IMR-90 (cell line): ENCODE results near the gene DENR. TPM values are rescaled to one million over a fixed set of nuclear protein-coding genes. Genes with fewer than 3 reads are reported as not detected.

ENCODE experiments used
- ATAC-seq: fragments of 200-7000 bp; cut with Tn5 transposase; 2 replicates; pipeline ENCODE4 v1.9.1; 2020; ENCODE audit warnings: low read depth, mild to moderate bottlenecking, moderate library complexity
- BruUV-seq: library from RNA; stranded (reverse); fragments of 400-500 nt; replicated peaks from 2 replicates; lab custom pipeline; 2021; lab: Mats Ljungman, UMichigan
- CTCF ChIA-PET: fragments of 300-600 bp; formaldehyde crosslinking; extraction: SDS; loops from one replicate; lab custom pipeline; 2021; ENCODE audit warnings: antibody characterized with exemption; lab: Yijun Ruan, JAX
- POLR2A ChIA-PET: fragments of 300-600 bp; sonication (Branson Sonifier 250); formaldehyde crosslinking; loops from one replicate; lab custom pipeline; 2022; ENCODE audit warnings: antibody characterized with exemption; ENCODE audit not compliant: unreplicated experiment; lab: Charles Lee
- DNase-seq: peaks from one replicate; pipeline ENCODE4 v3.0.0; 2013
- H2AFZ ChIP-seq: replicated peaks from 2 replicates; pipeline ENCODE3; 2013; ENCODE audit warnings: low read length, mild to moderate bottlenecking; ENCODE audit not compliant: poor library complexity
- H2AK5ac ChIP-seq: 2 replicates; pipeline ENCODE4 v1.6.1; 2013; ENCODE audit warnings: low read depth, low read length, inconsistent platforms
- H2AK9ac ChIP-seq: replicated peaks from 2 replicates; pipeline ENCODE3; 2013; ENCODE audit warnings: mild to moderate bottlenecking, low read depth, low read length, moderate library complexity; ENCODE audit not compliant: poor library complexity
- H2BK120ac ChIP-seq: 2 replicates; pipeline ENCODE4 v1.6.1; 2013; ENCODE audit warnings: low read depth, low read length, inconsistent platforms
- H2BK15ac ChIP-seq: 3 replicates; pipeline ENCODE4 v1.6.1; 2013; ENCODE audit warnings: low read depth, low read length, inconsistent platforms
- H2BK20ac ChIP-seq: 2 replicates; pipeline ENCODE4 v1.6.1; 2013; ENCODE audit warnings: low read depth, mild to moderate bottlenecking, inconsistent platforms, low read length, moderate library complexity
- H2BK5ac ChIP-seq: 2 replicates; pipeline ENCODE4 v1.6.1; 2013; ENCODE audit warnings: mild to moderate bottlenecking, low read depth, low read length, inconsistent platforms; ENCODE audit not compliant: poor library complexity, severe bottlenecking
- H3K14ac ChIP-seq: replicated peaks from 2 replicates; pipeline ENCODE4 v1.6.1; 2013; ENCODE audit warnings: low read depth, low read length, inconsistent platforms
- H3K18ac ChIP-seq: 2 replicates; pipeline ENCODE4 v1.6.1; 2013; ENCODE audit warnings: low read depth, low read length, control low read depth
- H3K23ac ChIP-seq: 2 replicates; pipeline ENCODE4 v1.6.1; 2013; ENCODE audit warnings: low read depth, low read length, inconsistent platforms
- H3K27ac ChIP-seq: 2 replicates; pipeline ENCODE4 v1.5.1; 2013; ENCODE audit warnings: mild to moderate bottlenecking, control low read depth, low read length; ENCODE audit not compliant: insufficient read depth
- H3K27me3 ChIP-seq: 2 replicates; pipeline ENCODE4 v1.6.1; 2013; ENCODE audit warnings: low read length; ENCODE audit not compliant: control insufficient read depth, insufficient read depth
- H3K36me3 ChIP-seq: 2 replicates; pipeline ENCODE4 v1.6.1; 2013; ENCODE audit warnings: low read length, mixed read lengths; ENCODE audit not compliant: control insufficient read depth, insufficient read depth
- H3K4ac ChIP-seq: 2 replicates; pipeline ENCODE4 v1.6.1; 2013; ENCODE audit warnings: low read depth, low read length, inconsistent platforms
- H3K4me1 ChIP-seq: 2 replicates; pipeline ENCODE4 v1.6.1; 2013; ENCODE audit warnings: low read length, mixed read lengths; ENCODE audit not compliant: control insufficient read depth, insufficient read depth
- H3K4me2 ChIP-seq: 2 replicates; pipeline ENCODE4 v1.6.1; 2013; ENCODE audit warnings: low read depth, mild to moderate bottlenecking, control low read depth, low read length, moderate library complexity
- H3K4me3 ChIP-seq: 2 replicates; pipeline ENCODE4 v1.5.1; 2013; ENCODE audit warnings: low read depth, mild to moderate bottlenecking, control low read depth, low read length, moderate library complexity; ENCODE audit not compliant: insufficient read depth
- H3K56ac ChIP-seq: 2 replicates; pipeline ENCODE4 v1.6.1; 2013; ENCODE audit warnings: low read length, inconsistent platforms; ENCODE audit not compliant: insufficient read depth; ENCODE audit errors: extremely low read depth
- H3K79me1 ChIP-seq, 2 experiments: 2 replicates each; pipeline ENCODE4 v1.6.1; 2013; ENCODE audit warnings: low read length in 2 of 2, inconsistent platforms in 1 of 2, low read depth in 1 of 2
- H3K9ac ChIP-seq: 2 replicates; pipeline ENCODE4 v1.6.1; 2013; ENCODE audit warnings: low read depth, low read length, control low read depth
- H3K9me1 ChIP-seq: 2 replicates; pipeline ENCODE4 v1.6.1; 2013; ENCODE audit warnings: low read length, inconsistent platforms; ENCODE audit not compliant: insufficient read depth
- H3K9me3 ChIP-seq: 2 replicates; pipeline ENCODE4 v1.6.1; 2013; ENCODE audit warnings: low read length; ENCODE audit not compliant: control insufficient read depth, insufficient read depth
- H4K20me1 ChIP-seq: 2 replicates; pipeline ENCODE4 v1.6.1; 2013; ENCODE audit warnings: low read length, inconsistent platforms; ENCODE audit not compliant: insufficient read depth
- H4K5ac ChIP-seq: 2 replicates; pipeline ENCODE4 v1.6.1; 2013; ENCODE audit warnings: mild to moderate bottlenecking, low read depth, low read length, control low read depth
- H4K8ac ChIP-seq, 2 experiments: 2 replicates each; pipeline ENCODE4 v1.6.1; 2013; ENCODE audit warnings: low read depth in 2 of 2, low read length in 2 of 2, control low read depth in 1 of 2, inconsistent platforms in 1 of 2
- H4K91ac ChIP-seq: 2 replicates; pipeline ENCODE4 v1.6.1; 2013; ENCODE audit warnings: low read depth, low read length, inconsistent platforms; ENCODE audit not compliant: insufficient read depth
- BHLHE40 ChIP-seq: fragments of 150-350 bp; IDR thresholded peaks from 2 replicates; pipeline ENCODE4 v1.6.1; 2016; ENCODE audit warnings: mild to moderate bottlenecking, low read depth, low read length
- CEBPB ChIP-seq: IDR thresholded peaks from 2 replicates; pipeline ENCODE4 v1.6.1; 2012; ENCODE audit warnings: low read depth, low read length, improper control_type of control experiment
- CHD1 ChIP-seq: IDR thresholded peaks from 2 replicates; pipeline ENCODE4 v1.6.1; 2012; ENCODE audit warnings: low read depth, low read length, improper control_type of control experiment
- CTCF ChIP-seq: conservative IDR thresholded peaks from 2 replicates; pipeline ENCODE4 v1.5.1; 2012; ENCODE audit warnings: mild to moderate bottlenecking, low read depth, low read length, improper control_type of control experiment
- FOS ChIP-seq: fragments of 150-350 bp; IDR thresholded peaks from 2 replicates; pipeline ENCODE4 v1.6.1; 2016; ENCODE audit warnings: low read depth, low read length
- MAFK ChIP-seq: IDR thresholded peaks from 2 replicates; pipeline ENCODE4 v1.6.1; 2012; ENCODE audit warnings: low read depth, low read length, improper control_type of control experiment
- MAZ ChIP-seq: IDR thresholded peaks from 2 replicates; pipeline ENCODE4 v1.6.1; 2012; ENCODE audit warnings: low read depth, mild to moderate bottlenecking, low read length, improper control_type of control experiment, moderate library complexity, borderline replicate concordance
- MXI1 ChIP-seq: IDR thresholded peaks from 2 replicates; pipeline ENCODE4 v1.6.1; 2012; ENCODE audit warnings: low read depth, mild to moderate bottlenecking, low read length, moderate library complexity, borderline replicate concordance
- NFE2L2 ChIP-seq: fragments of 150-350 bp; IDR thresholded peaks from 2 replicates; pipeline ENCODE4 v1.6.1; 2016; ENCODE audit warnings: low read depth, mild to moderate bottlenecking, low read length
- POLR2A ChIP-seq: IDR thresholded peaks from 2 replicates; pipeline ENCODE4 v1.6.1; 2012; ENCODE audit warnings: mild to moderate bottlenecking, low read depth, low read length
- RAD21 ChIP-seq: IDR thresholded peaks from 2 replicates; pipeline ENCODE4 v1.6.1; 2012; ENCODE audit warnings: low read length, improper control_type of control experiment
- RCOR1 ChIP-seq: IDR thresholded peaks from 2 replicates; pipeline ENCODE4 v1.6.1; 2012; ENCODE audit warnings: mild to moderate bottlenecking, low read length, improper control_type of control experiment; ENCODE audit not compliant: insufficient replicate concordance
- RFX5 ChIP-seq: IDR thresholded peaks from 2 replicates; pipeline ENCODE4 v1.8.0; 2012; ENCODE audit warnings: low read depth, mild to moderate bottlenecking, low read length, moderate library complexity
- SMC3 ChIP-seq: fragments of 150-350 bp; IDR thresholded peaks from 2 replicates; pipeline ENCODE4 v1.6.1; 2016; ENCODE audit warnings: low read depth, mild to moderate bottlenecking, antibody characterized with exemption, low read length, moderate library complexity
- USF2 ChIP-seq: fragments of 150-350 bp; IDR thresholded peaks from 2 replicates; pipeline ENCODE4 v1.6.1; 2017; ENCODE audit warnings: mild to moderate bottlenecking, antibody characterized with exemption, low read length, low read depth
- WGBS, 2 experiments: methylation state at CpG; one replicate each; pipeline versions ENCODE4 v1.1.5 to v1.1.7; 2013; ENCODE audit warnings: missing lambda C conversion rate in 2 of 2; ENCODE audit not compliant: insufficient read length in 1 of 2; ENCODE audit errors: extremely low coverage in 2 of 2; 5-methylcytosine and 5-hydroxymethylcytosine counted together
- dilution Hi-C: fragments of 300-500 bp; cut with HindIII; formaldehyde crosslinking; loops from one replicate; pipeline ENCODE4 v1.14.3; 2018; ENCODE audit warnings: low sequenced_read_pairs; ENCODE audit not compliant: unreplicated experiment
- in situ Hi-C: fragments of 300-500 bp; cut with MboI; formaldehyde crosslinking; loops from 3 replicates; pipeline ENCODE4 v1.14.3; 2019; ENCODE audit warnings: low sequenced_read_pairs, inconsistent platforms, mixed read lengths
- intact Hi-C: fragments of 100-400 bp; cut with micrococcal nuclease; formaldehyde crosslinking; loops from 2 replicates; pipeline ENCODE4 v1.10.0; 2022
- polyA plus RNA-seq, 3 experiments: library from polyadenylated mRNA; depleted of rRNA; stranded (reverse); fragments of >200 nt; gene quantifications; 2 replicates each; pipeline ENCODE4 v1.2.3, GENCODE V29; 2012; ENCODE audit warnings: low replicate concordance in 1 of 3
- total RNA-seq: library from RNA; depleted of rRNA; stranded (reverse); fragments of >200 nt; gene quantifications from 2 replicates; pipeline ENCODE4 v1.2.3, GENCODE V29; 2012
- TF ChIP-seq, protein P1 (sequence below): fragments of 150-350 bp; IDR thresholded peaks from 2 replicates; pipeline ENCODE4 v1.6.1; 2016; ENCODE audit warnings: low read depth, mild to moderate bottlenecking, low read length, moderate library complexity, borderline replicate concordance

Gene DENR
- total and polyA plus RNA-seq, 2 of the 4 experiments (the other 2 are of a cell fraction): 8.2 to 24.5 TPM

DNA sequence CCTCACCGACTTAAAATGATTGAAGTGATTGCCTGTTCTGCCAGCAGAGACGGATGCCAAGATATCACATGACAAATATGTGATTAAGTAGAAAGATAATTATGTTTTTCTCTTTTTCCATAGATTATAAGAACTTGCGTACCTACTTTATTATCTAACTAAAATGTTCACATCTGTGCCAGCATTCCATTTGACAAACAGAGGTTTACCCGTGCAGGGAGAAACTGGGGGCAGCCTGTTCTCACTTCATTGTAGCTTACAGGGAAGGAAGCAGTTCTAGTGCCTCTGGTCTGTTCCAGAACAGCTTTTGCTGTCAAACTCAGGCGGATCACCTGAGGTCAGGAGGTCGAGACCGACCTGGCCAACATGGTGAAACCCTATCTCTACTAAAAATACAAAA is 51.3 kb downstream of the DENR start:
- H2BK15ac ChIP-seq: no peak overlapping the region
- intact Hi-C loops: no loop called here
- dilution Hi-C loops: no loop called here
- no peak overlapping the region for H2BK20ac ChIP-seq
- BruUV-seq: no TSS peak
- H2AK5ac ChIP-seq: no peak overlapping the region
- H4K8ac ChIP-seq: no peak overlapping the region
- H3K9me1 ChIP-seq: no peaks in the 10 kb centered on the region
- no peak overlapping the region for H3K56ac ChIP-seq
- H3K9ac ChIP-seq: no peak overlapping the region
- ATAC-seq (no peak), DNase-seq (no peak)
- no peak overlapping the region for H3K14ac ChIP-seq
- H2AFZ ChIP-seq: no peak overlapping the region
- no peak overlapping the region for H2BK120ac ChIP-seq
- H2BK5ac ChIP-seq: no peak overlapping the region
- 0 out of 2 replicates have a peak, but pooled peaks cover 2% of the 10 kb centered on the region for H3K9me3 ChIP-seq
- H3K18ac ChIP-seq: no peak overlapping the region
- H4K5ac ChIP-seq: no peak overlapping the region
- H3K23ac ChIP-seq: no peak overlapping the region
- no peak overlapping the region for H3K4me3 ChIP-seq
- no peak overlapping the region for H2AK9ac ChIP-seq
- no peaks in the 10 kb centered on the region for H4K20me1 ChIP-seq
- H3K4ac ChIP-seq: no peak overlapping the region
- H3K79me1 ChIP-seq: no peaks in the 10 kb centered on the region
- no peaks in the 10 kb centered on the region for H3K27me3 ChIP-seq
- no peak overlapping the region for H3K4me2 ChIP-seq
- H3K4me1 ChIP-seq: no peaks in the 10 kb centered on the region
- H3K27ac ChIP-seq: no peak overlapping the region
- ChIA-PET CTCF (interaction anchor here (0.6 to 1.9 kb wide), 2 partner anchors 10 to 55 kb away, joined by 3 to 10 read pairs; no protein-coding TSS in a partner anchor), POLR2A (no interaction called here)
- no CpG with 5 or more reads among the region's 7 CpGs for WGBS, 2 experiments
- TF ChIP-seq CHD1 (no peak), RFX5 (no peak), CTCF (no peak), POLR2A (no peak), MAFK (no peak), CEBPB (no peak), SMC3 (no peak), FOS (no peak), NFE2L2 (no peak), RCOR1 (no peak), USF2 (no peak), MXI1 (no peak), MAZ (no peak), BHLHE40 (no peak), RAD21 (no peak)
- TF ChIP-seq, protein P1, sequence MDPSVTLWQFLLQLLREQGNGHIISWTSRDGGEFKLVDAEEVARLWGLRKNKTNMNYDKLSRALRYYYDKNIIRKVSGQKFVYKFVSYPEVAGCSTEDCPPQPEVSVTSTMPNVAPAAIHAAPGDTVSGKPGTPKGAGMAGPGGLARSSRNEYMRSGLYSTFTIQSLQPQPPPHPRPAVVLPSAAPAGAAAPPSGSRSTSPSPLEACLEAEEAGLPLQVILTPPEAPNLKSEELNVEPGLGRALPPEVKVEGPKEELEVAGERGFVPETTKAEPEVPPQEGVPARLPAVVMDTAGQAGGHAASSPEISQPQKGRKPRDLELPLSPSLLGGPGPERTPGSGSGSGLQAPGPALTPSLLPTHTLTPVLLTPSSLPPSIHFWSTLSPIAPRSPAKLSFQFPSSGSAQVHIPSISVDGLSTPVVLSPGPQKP: no peak
- no peaks in the 10 kb centered on the region for H3K36me3 ChIP-seq
- no peak overlapping the region for H4K91ac ChIP-seq
- in situ Hi-C loops: no loop called here
